ENCODE measurements around the gene ARX.
A peak's percentile ranks its signal among the peaks of the same experiment; 100 is the strongest.

ARX gene

GRCh38 chrX:25001808-25002660 is 13.7 kb downstream of the ARX start:
- peak in 3 of 56 donors; percentile 8 to 37 (median 12) for DNase-seq

GRCh38 chrX:24999511-24999910 is 16.3 kb downstream of the ARX start:
- DNase-seq = no peak

GRCh38 chrX:24996096-24996709 is 19.6 kb downstream of the ARX start:
- DNase-seq = no peak

DNA sequence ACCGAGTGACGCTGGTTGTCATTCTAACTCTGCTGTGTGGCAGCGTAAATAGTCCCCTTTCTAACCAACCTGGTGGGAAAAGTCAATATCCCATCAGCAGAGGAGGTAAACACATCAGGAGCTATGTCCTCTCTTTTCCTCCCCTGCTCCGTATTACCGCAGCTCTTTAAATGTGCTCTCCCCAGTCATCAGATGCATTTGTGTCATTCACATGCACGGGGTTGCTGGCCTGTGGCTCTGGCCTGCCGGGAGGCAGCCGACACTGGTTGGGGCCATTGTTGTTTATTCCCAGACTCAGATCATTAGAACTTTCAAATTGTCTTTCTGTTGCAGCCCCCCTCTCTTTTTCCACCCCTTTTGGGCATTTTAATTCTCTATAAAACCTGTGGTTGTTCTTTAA is 21.9 kb downstream of the ARX start:
- DNase-seq = no peak

- no peak for DNase-seq
Measured at GRCh38 chrX:24990535-24990934, 25.2 kb downstream of the ARX start.

DNA sequence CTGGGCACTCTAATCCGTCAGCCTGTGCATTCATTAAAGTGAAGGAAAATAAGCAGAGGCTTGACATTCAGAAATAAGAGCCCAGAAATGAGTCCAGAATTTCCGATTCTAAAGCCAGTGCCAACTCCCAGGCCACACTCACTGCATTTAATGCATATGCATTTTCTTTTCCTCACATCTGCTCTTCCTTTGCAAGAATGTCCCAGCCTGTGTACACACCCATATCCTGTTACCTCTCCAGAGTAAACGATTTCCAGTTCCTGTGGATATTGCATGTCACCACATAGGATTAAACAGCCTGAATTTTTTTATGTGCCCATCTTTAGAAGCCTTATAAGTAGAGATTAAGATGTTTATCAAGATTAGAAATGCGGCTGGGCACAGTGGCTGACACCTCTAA is 27.5 kb downstream of the ARX start:
- DNase-seq = no peak

DNA sequence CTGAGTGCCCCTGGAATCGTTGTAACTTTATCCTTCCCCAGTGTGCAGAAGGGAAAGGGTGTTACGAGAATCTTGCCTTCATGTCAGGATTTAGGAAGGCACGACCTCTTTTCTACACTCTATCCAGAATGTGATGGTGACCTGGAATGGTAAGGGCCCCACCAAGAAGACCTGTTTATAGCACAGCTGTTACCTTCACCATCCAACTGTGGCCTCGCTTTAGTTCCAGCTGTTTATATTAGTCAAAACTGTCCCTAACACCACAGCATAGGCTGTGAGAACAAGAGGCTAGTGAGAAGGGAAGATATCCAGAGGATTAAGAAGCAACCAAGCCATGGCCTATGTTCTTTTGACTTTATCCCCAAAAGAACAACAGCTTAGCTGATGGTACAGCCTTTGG is 28.0 kb downstream of the ARX start:
- DNase-seq = no peak

DNA sequence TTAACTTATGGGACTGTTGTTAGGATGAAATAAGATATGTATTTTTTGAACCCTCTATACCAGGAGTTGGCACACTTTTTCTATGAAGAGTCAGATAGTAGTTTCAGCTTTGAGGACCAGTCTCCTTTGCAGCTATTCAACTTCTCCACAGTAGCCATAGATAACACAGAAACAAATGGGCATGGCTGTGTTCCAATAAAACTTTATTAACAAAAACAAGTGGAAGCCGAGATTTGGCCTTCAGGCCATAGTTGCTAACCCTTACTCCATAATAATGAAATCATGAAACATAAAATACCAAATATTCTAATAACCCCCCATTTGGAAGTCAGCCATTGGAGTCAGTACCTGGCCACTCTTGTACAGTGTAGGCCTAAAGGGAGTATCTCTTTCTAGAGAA is 30.6 kb downstream of the ARX start:
- no peak for DNase-seq

DNA sequence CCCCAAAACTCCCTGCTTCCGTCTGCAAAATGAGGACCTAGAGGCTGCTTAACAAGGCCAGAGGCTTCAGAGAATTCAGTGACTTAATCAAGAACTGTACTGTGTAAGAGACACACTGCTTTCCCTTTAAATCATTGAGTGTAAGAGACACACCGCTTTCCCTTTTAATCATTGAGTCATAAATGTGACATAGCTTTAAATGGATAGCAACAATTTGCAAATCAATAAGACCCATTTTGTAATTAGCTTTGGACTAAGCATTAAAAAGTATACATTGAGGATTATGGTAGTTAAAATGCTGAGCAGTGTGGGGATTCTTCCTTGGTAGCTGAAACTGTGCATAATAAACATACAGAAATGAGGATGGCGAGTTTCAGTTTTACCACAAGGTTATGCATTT is 31.8 kb downstream of the ARX start:
- no peak for DNase-seq

GRCh38 chrX:24982306-24982965 is 33.3 kb downstream of the ARX start:
- DNase-seq = no peak

DNA sequence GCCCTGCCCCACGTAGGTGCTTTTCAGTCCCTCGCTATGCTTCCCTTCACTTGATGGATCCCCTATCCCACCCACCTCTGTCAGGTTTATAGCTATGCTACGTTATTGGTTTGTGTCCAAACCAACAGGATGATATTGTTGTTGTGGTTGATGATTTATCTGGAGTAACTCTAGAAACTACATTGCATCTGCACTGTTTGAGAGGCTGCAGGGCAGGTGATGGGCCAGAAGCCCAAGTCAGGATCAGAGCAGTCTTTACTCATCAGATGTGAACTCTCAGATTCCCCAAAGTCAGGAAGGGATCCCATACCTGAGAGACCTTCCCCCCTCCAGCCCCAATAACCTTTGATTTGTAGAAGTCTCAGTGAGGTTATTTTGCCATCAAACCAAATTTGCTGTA is 34.7 kb downstream of the ARX start:
- DNase-seq = no peak

- no peak for DNase-seq
Measured at GRCh38 chrX:24979081-24979480, 36.7 kb downstream of the ARX start.

DNA sequence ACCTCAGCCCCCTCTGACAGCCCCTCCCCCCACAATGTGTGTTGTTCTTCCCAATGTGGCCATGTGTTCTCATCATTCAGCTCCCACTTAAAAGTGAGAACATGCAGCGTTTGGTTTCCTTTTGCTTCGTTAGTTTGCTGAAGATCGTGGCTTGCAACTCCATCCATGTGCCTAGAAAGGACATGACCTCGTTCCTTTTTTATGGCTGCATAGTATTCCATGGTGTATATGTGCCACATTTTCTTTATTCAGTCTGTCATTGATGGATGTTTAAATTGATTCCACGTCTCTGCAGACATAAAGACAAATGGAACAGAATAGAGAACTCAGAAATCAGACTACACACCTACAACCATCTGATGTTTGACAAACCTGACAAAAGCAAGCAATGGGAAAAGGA is 46.0 kb downstream of the ARX start:
- no peak for DNase-seq

DNA sequence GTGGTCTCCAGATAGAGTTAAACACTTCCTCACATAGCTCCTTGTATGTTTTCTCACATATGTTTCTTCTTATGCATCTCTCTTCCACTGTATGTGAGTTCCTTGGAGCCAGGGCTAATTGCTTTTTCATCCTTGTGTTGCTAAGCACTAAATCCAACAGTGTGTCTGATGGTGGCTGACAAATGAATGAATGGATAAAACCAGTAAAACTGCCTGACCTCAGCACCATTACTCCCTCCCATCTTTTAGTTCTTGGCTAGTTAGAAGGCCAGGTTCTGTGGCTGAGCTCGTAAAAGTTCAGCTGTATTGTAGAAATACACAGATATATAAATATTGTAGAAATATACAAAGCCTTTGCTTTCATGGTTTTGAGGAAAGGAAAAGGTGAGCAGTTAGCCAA is 50.4 kb downstream of the ARX start:
- DNase-seq = no peak

- DNase-seq = no peak
Measured at GRCh38 chrX:24963823-24964222, 51.9 kb downstream of the ARX start.

DNA sequence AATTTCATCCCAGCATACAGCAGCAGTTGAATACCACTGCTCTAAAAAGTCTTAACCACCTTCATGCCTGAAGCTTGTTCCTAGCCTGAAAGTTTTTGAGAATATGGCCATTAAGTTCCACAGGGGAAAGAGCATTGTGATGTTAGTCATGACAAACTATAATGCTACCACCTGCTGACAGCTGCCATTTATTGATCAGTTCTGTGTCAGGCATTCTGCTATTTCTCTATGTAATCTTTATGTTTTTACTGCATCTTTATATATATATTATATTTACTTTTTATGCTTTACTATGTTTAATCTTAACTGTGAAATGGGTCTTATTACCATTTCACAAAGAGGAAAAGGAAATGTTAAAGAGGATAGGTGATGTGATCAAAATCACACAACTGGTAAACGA is 54.0 kb downstream of the ARX start:
- DNase-seq = no peak

GRCh38 chrX:24956828-24957227 is 58.9 kb downstream of the ARX start:
- DNase-seq = no peak

DNA sequence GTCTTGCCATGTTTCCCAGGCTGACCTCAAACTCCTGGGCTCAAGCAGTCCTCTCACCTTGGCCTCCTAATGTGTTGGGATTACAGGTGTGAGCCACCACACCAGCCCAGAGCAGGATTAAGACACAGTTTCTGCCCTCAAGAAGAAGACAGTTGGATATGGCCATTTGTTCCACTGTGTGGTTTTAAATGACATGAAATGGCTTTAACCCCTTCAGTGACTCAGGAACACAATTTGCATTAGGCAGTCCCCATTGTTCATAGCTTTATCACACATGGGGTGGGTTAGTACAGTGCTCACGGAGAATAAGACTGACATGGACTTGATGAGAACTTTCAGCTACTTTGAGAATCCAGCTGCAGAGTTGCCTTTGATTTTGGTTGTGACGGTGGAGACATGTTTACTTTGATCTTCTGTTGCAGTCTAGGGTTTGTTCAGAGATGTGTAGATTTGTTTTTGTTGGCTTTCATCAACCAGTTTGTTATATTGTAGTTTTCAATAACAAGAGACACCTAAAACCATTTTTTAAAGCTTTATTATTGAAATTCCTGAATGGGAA is 60.3 kb downstream of the ARX start:
- no peak for DNase-seq

- no peak for DNase-seq
Measured at GRCh38 chrX:24954732-24955131, 61.0 kb downstream of the ARX start.

All from amygdala (tissue), 56 donors.